MM.1S (cell line): ENCODE measurements around the gene ZDHHC13.

Experiments used
- DNase-seq: peaks from one replicate; pipeline ENCODE4 v3.0.0-alpha.2; 2015
- H2AFZ ChIP-seq: fragments of 300-600 bp; sonication (generic); 2 replicates; pipeline ENCODE4 v1.6.0; 2016; ENCODE audit warnings: antibody characterized with exemption, low read length
- H3F3A ChIP-seq: fragments of 300-600 bp; sonication (generic); 2 replicates; pipeline ENCODE4 v1.6.1; 2016; ENCODE audit warnings: mild to moderate bottlenecking, antibody characterized with exemption, low read length, moderate library complexity, mixed read lengths; ENCODE audit not compliant: insufficient read depth
- H3K27ac ChIP-seq: fragments of 300-600 bp; sonication (generic); 2 replicates; pipeline ENCODE4 v1.5.1; 2016; ENCODE audit warnings: mild to moderate bottlenecking, low read length
- H3K27me3 ChIP-seq: fragments of 300-600 bp; sonication (generic); replicated peaks from 2 replicates; pipeline ENCODE4 v1.6.0; 2016; ENCODE audit warnings: low read length; ENCODE audit not compliant: insufficient read depth
- H3K36me3 ChIP-seq: fragments of 300-600 bp; sonication (generic); replicated peaks from 2 replicates; pipeline ENCODE4 v1.6.1; 2016; ENCODE audit warnings: mild to moderate bottlenecking, low read length, mixed read lengths; ENCODE audit not compliant: insufficient read depth
- H3K4me1 ChIP-seq: fragments of 300-600 bp; sonication (generic); 2 replicates; pipeline ENCODE4 v1.6.1; 2016; ENCODE audit warnings: low read length, mixed read lengths
- H3K4me2 ChIP-seq: fragments of 300-600 bp; sonication (generic); 2 replicates; pipeline ENCODE4 v1.6.0; 2016; ENCODE audit warnings: low read depth, low read length
- H3K4me3 ChIP-seq: fragments of 300-600 bp; sonication (generic); 2 replicates; pipeline ENCODE4 v1.5.1; 2016; ENCODE audit warnings: low read length, mixed read lengths
- H3K79me2 ChIP-seq: fragments of 300-600 bp; sonication (generic); 2 replicates; pipeline ENCODE4 v1.6.1; 2016; ENCODE audit warnings: mixed run types, low read length, mixed read lengths
- H3K9ac ChIP-seq: fragments of 300-600 bp; sonication (generic); 2 replicates; pipeline ENCODE4 v1.6.1; 2016; ENCODE audit warnings: low read length, mixed read lengths
- H3K9me2 ChIP-seq: fragments of 300-600 bp; sonication (generic); replicated peaks from 2 replicates; pipeline ENCODE4 v1.6.1; 2016; ENCODE audit warnings: mild to moderate bottlenecking, low read length, mixed read lengths; ENCODE audit not compliant: insufficient read depth
- H3K9me3 ChIP-seq: fragments of 300-600 bp; sonication (generic); replicated peaks from 2 replicates; pipeline ENCODE4 v1.6.1; 2016; ENCODE audit warnings: mild to moderate bottlenecking, low read length, mixed read lengths; ENCODE audit not compliant: insufficient read depth
- H4K20me1 ChIP-seq: fragments of 300-600 bp; sonication (generic); 2 replicates; pipeline ENCODE4 v1.6.1; 2016; ENCODE audit warnings: mild to moderate bottlenecking, low read length, moderate library complexity, mixed read lengths; ENCODE audit not compliant: insufficient read depth
- EZH2 ChIP-seq: fragments of 300-600 bp; sonication (generic); optimal IDR thresholded peaks from 2 replicates; pipeline ENCODE3; 2017; ENCODE audit warnings: low read depth, mild to moderate bottlenecking, antibody characterized with exemption, low read length, mixed read lengths
- EZH2phosphoT487 ChIP-seq: fragments of 300-600 bp; sonication (generic); IDR thresholded peaks from 2 replicates; pipeline ENCODE4 v1.6.1; 2018; ENCODE audit warnings: antibody characterized with exemption, low read length
- TF ChIP-seq, protein P1 (sequence below): fragments of 300-600 bp; sonication (generic); IDR thresholded peaks from 2 replicates; pipeline ENCODE4 v1.5.1; 2016; ENCODE audit warnings: antibody characterized with exemption, low read length, mixed read lengths

ZDHHC13 gene

DNA sequence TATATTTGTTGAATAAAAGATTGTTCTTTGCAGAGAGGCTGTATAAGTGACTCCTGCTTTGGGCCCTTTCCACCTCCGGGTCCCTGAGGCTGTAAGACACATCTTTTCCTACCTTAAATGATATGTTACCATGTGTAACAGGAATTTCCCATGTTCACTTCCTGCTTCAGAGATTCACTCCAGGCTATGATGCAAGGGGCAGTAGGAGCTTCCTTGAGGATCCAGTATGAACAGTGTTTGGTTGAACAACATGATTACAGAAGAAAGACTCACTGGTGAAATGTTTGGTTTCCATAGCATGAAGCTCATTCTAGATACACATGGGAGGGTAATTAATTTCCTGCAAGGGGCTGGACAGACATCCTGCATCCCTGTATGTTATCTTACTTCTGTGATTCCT is 25.6 kb upstream of the ZDHHC13 start:
- H2AFZ ChIP-seq, result no peak overlapping the region
- H3K9me2 ChIP-seq, result no peaks in the 10 kb centered on the region
- H3K27ac ChIP-seq, result no peak overlapping the region
- TF ChIP-seq EZH2 (no peak), EZH2phosphoT487 (no peak)
- TF ChIP-seq, protein P1, sequence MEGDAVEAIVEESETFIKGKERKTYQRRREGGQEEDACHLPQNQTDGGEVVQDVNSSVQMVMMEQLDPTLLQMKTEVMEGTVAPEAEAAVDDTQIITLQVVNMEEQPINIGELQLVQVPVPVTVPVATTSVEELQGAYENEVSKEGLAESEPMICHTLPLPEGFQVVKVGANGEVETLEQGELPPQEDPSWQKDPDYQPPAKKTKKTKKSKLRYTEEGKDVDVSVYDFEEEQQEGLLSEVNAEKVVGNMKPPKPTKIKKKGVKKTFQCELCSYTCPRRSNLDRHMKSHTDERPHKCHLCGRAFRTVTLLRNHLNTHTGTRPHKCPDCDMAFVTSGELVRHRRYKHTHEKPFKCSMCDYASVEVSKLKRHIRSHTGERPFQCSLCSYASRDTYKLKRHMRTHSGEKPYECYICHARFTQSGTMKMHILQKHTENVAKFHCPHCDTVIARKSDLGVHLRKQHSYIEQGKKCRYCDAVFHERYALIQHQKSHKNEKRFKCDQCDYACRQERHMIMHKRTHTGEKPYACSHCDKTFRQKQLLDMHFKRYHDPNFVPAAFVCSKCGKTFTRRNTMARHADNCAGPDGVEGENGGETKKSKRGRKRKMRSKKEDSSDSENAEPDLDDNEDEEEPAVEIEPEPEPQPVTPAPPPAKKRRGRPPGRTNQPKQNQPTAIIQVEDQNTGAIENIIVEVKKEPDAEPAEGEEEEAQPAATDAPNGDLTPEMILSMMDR, result no peak
- no peak overlapping the region for H3K4me2 ChIP-seq
- no peaks in the 10 kb centered on the region for H3F3A ChIP-seq
- no peaks in the 10 kb centered on the region for H3K27me3 ChIP-seq
- H3K36me3 ChIP-seq, result no peaks in the 10 kb centered on the region
- H3K9ac ChIP-seq, result no peak overlapping the region
- no peaks in the 10 kb centered on the region for H3K4me1 ChIP-seq
- no peak for DNase-seq
- H3K4me3 ChIP-seq, result no peak overlapping the region
- no peaks in the 10 kb centered on the region for H3K9me3 ChIP-seq
- H4K20me1 ChIP-seq, result no peaks in the 10 kb centered on the region
- no peaks in the 10 kb centered on the region for H3K79me2 ChIP-seq

DNA sequence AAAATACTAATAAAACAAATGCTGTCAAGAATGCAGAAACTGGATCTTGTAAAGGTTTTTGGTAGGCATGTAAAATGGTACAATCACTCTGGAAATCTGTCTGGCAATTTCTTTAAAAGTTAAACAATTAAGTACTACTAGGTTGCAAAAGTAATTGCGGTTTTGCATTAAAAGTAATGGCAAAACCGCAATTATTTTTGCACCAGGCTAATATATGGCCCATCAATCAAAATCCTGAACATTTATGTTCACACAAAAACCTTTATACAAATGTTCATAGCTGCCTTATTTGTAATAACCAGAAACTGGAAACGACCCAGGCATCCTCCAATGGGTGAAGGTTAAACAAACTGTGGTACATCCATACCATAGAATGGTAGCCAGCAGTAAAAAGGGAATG is 24.6 kb upstream of the ZDHHC13 start:
- Histone ChIP-seq H3F3A (no peaks in the 10 kb centered on the region), H3K4me1 (no peaks in the 10 kb centered on the region), H3K36me3 (no peaks in the 10 kb centered on the region), H3K9ac (no peak overlapping the region), H2AFZ (no peak overlapping the region), H3K4me3 (no peak overlapping the region), H3K9me3 (no peaks in the 10 kb centered on the region), H3K27ac (no peak overlapping the region), H3K4me2 (no peak overlapping the region), H3K27me3 (no peaks in the 10 kb centered on the region), H3K9me2 (no peaks in the 10 kb centered on the region), H3K79me2 (no peaks in the 10 kb centered on the region), H4K20me1 (no peaks in the 10 kb centered on the region)
- TF ChIP-seq EZH2phosphoT487 (no peak), EZH2 (no peak)
- TF ChIP-seq, protein P1, result no peak
- DNase-seq, result no peak

DNA sequence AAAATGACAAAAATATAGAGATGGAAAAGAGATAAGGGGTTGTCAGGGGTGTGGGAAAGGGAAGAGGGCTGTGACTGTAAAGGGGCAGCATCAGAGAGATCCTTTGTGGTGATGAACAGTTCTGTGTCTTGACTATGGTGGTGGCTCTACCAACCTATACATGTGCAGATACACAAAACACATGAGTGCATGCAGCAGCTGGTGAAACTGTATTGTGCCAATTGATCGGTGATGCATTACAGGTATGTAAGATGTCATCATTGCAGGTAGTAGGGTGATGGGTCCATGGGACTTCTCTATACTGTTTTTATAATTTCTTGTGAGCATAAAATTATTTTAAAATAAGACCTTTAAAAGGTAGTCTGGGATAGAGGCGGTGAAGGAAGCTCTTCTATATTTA is 24.1 kb upstream of the ZDHHC13 start:
- Histone ChIP-seq H3K4me1 (no peaks in the 10 kb centered on the region), H2AFZ (no peak overlapping the region), H3K79me2 (no peaks in the 10 kb centered on the region), H3K9me3 (no peaks in the 10 kb centered on the region), H3F3A (no peaks in the 10 kb centered on the region), H3K4me2 (no peak overlapping the region), H4K20me1 (no peaks in the 10 kb centered on the region), H3K4me3 (no peak overlapping the region), H3K9me2 (no peaks in the 10 kb centered on the region), H3K36me3 (no peaks in the 10 kb centered on the region), H3K27me3 (no peaks in the 10 kb centered on the region), H3K9ac (no peak overlapping the region), H3K27ac (no peak overlapping the region)
- no peak for DNase-seq
- TF ChIP-seq EZH2phosphoT487 (no peak), EZH2 (no peak)
- TF ChIP-seq, protein P1, result no peak

DNA sequence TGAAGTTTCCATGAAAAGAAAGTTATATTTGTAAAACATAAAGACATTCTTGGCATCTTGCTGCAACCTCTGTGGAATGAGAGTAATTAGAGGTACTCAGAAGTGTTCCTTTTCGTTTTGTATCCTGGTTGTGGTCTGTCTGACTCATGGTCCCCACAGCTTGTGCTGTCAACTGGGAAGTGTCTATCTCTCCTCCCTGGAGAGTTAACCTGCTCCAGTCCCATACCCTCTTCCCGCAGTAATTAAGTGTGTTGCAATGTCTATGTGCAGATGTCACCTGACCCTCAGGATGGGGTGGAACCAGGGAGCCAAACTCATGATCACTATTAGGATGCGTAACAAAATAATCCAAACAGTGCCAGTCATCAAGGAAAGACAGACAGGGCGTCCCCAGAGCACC is 23.0 kb upstream of the ZDHHC13 start:
- Histone ChIP-seq H3K79me2 (no peaks in the 10 kb centered on the region), H3K9me3 (no peaks in the 10 kb centered on the region), H3K27me3 (no peaks in the 10 kb centered on the region), H4K20me1 (no peaks in the 10 kb centered on the region), H3K4me2 (no peak overlapping the region), H3K9me2 (no peaks in the 10 kb centered on the region), H3K36me3 (no peaks in the 10 kb centered on the region), H3K9ac (no peak overlapping the region), H3K4me1 (no peaks in the 10 kb centered on the region), H2AFZ (no peak overlapping the region), H3F3A (no peaks in the 10 kb centered on the region), H3K4me3 (no peak overlapping the region), H3K27ac (no peak overlapping the region)
- no peak for DNase-seq
- TF ChIP-seq EZH2 (no peak), EZH2phosphoT487 (no peak)
- TF ChIP-seq, protein P1, result no peak
